ENCODE measurements around the gene BUB3.

Gene BUB3

DNA sequence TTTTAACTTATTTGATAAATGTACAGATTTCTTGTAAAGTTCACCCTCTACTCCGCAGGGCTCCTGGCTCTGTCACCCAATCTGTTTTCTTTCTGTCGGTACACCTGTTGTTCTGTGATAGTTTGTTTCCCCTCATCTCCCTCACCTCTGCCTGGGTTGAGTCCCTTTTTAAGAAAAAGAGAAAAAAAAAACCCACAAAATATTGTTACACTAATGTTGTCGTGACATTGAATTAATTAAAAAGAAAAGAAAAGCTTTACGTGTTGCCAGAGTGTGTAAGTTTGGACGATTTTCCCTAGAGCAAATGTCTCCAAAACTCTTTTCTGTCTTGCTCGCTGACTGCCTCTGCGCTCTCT is 15.1 kb upstream of the BUB3 start:
- TF ChIP-seq SIN3A (IDR thresholded peaks at IDR 0.05; ENCODE audit: borderline replicate concordance, insufficient read depth, low read length), result no peak
- TF ChIP-seq FOXP2 (optimal IDR thresholded peaks at IDR 0.05; ENCODE audit: borderline replicate concordance, extremely low read depth, extremely low read length, insufficient read depth), result no peak
- TF ChIP-seq TAF1 (IDR thresholded peaks at IDR 0.05; ENCODE audit: borderline replicate concordance, insufficient read depth, low read length), result no peak
- no peak for TF ChIP-seq POLR2AphosphoS5 (IDR thresholded peaks at IDR 0.05; ENCODE audit: low read depth, low read length)
- no peak for TF ChIP-seq REST (IDR thresholded peaks at IDR 0.05; ENCODE audit: insufficient read depth in 1 of 2, low read depth in 2 of 2, low read length in 2 of 2)

- no peak for TF ChIP-seq SIN3A (IDR thresholded peaks at IDR 0.05; ENCODE audit: borderline replicate concordance, insufficient read depth, low read length)
- no peak for TF ChIP-seq TAF1 (IDR thresholded peaks at IDR 0.05; ENCODE audit: borderline replicate concordance, insufficient read depth, low read length)
- no peak for TF ChIP-seq REST (IDR thresholded peaks at IDR 0.05; ENCODE audit: insufficient read depth in 1 of 2, low read depth in 2 of 2, low read length in 2 of 2)
- no peak for TF ChIP-seq FOXP2 (optimal IDR thresholded peaks at IDR 0.05; ENCODE audit: borderline replicate concordance, extremely low read depth, extremely low read length, insufficient read depth)
- no peak for TF ChIP-seq POLR2AphosphoS5 (IDR thresholded peaks at IDR 0.05; ENCODE audit: low read depth, low read length)
Measured at GRCh38 chr10:123139521-123140163, 14.6 kb upstream of the BUB3 start.

DNA sequence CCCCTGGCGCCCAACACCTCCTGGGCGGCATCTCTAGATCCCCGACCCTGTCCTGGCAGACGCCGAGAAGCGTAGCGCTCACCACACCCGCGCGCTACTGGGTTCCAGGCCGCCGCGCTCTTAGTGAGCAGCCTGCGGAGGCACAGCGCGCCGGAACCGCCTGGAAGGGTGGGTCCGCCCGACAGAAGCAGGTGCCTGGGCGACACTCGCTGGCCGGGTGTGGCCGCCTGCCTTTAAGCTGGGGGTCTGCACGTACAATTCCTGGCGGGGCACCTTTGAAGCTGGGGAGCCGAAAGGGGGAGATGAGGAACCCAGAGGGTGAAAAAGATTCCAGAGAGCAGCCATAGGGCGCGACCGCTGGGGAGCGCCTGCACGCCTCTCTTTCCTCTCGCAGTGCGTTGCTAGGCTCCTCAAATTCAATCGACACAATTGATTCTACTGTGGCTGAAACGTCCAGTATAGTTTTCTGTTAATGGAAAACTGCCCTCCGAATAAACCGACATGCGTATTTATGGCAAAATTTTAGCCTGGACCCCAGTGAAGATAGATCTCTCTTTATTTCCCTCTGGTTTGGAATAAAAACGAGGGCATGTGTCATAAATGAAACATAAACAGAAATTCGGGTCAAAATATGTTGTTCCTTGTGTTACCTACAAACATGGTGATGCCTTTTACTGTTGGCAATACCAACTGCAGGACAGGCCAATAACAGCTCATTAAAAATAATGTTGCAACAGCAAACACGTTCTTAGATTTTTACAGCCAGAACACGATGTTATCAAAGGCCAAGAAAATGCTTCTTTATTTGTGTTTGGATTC is 13.8 kb upstream of the BUB3 start:
- TF ChIP-seq REST (IDR thresholded peaks at IDR 0.05; ENCODE audit: insufficient read depth in 1 of 2, low read depth in 2 of 2, low read length in 2 of 2) (no peak), FOXP2 (optimal IDR thresholded peaks at IDR 0.05; ENCODE audit: borderline replicate concordance, extremely low read depth, extremely low read length, insufficient read depth) (no peak), POLR2AphosphoS5 (IDR thresholded peaks at IDR 0.05; ENCODE audit: low read depth, low read length) (no peak), TAF1 (IDR thresholded peaks at IDR 0.05; ENCODE audit: borderline replicate concordance, insufficient read depth, low read length) (no peak), SIN3A (IDR thresholded peaks at IDR 0.05; ENCODE audit: borderline replicate concordance, insufficient read depth, low read length) (no peak)

GRCh38 chr10:123140983-123141390 is 13.2 kb upstream of the BUB3 start:
- TF ChIP-seq FOXP2 (optimal IDR thresholded peaks at IDR 0.05; ENCODE audit: borderline replicate concordance, extremely low read depth, extremely low read length, insufficient read depth) (no peak), POLR2AphosphoS5 (IDR thresholded peaks at IDR 0.05; ENCODE audit: low read depth, low read length) (no peak), SIN3A (IDR thresholded peaks at IDR 0.05; ENCODE audit: borderline replicate concordance, insufficient read depth, low read length) (no peak), TAF1 (IDR thresholded peaks at IDR 0.05; ENCODE audit: borderline replicate concordance, insufficient read depth, low read length) (no peak), REST (IDR thresholded peaks at IDR 0.05; ENCODE audit: insufficient read depth in 1 of 2, low read depth in 2 of 2, low read length in 2 of 2) (no peak)
